Liver (tissue), 3 donors: ENCODE results near the gene KRT71.

Experiments used
- CTCF ChIP-seq: fragments of 150-350 bp; IDR thresholded peaks from 2 replicates; pipeline ENCODE4 v1.5.1; 2017; ENCODE audit warnings: improper control_type of control experiment, low read depth, low read length; ENCODE audit not compliant: missing input control
- FOXA1 ChIP-seq: IDR thresholded peaks from 2 replicates; pipeline ENCODE4 v1.6.1; 2016; ENCODE audit warnings: antibody characterized with exemption
- GABPA ChIP-seq, 2 donors: IDR thresholded peaks in 1 of 2; conservative IDR thresholded peaks in 1 of 2; 2 replicates each; pipeline ENCODE4 v1.6.1; 2016; ENCODE audit warnings: antibody characterized with exemption in 2 of 2, mild to moderate bottlenecking in 1 of 2, moderate library complexity in 1 of 2
- JUND ChIP-seq, 2 donors: IDR thresholded peaks; 2 replicates each; pipeline ENCODE4 v1.6.1; 2016; ENCODE audit warnings: antibody characterized with exemption in 2 of 2
- MAX ChIP-seq: IDR thresholded peaks from 2 replicates; pipeline ENCODE4 v1.6.1; 2016; ENCODE audit warnings: antibody characterized with exemption
- RAD21 ChIP-seq, 2 donors: IDR thresholded peaks; 2 replicates each; pipeline ENCODE4 v1.6.1; 2016; ENCODE audit warnings: antibody characterized with exemption in 2 of 2, mild to moderate bottlenecking in 2 of 2
- REST ChIP-seq: IDR thresholded peaks from 2 replicates; pipeline ENCODE4 v1.6.1; 2016; ENCODE audit warnings: antibody characterized with exemption, mild to moderate bottlenecking
- RXRA ChIP-seq, 2 donors: IDR thresholded peaks; 2 replicates each; pipeline ENCODE4 v1.6.1; 2017 to 2018; ENCODE audit warnings: antibody characterized with exemption in 2 of 2, mild to moderate bottlenecking in 1 of 2
- TAF1 ChIP-seq: conservative IDR thresholded peaks from 2 replicates; pipeline ENCODE4 v1.6.1; 2016; ENCODE audit warnings: antibody characterized with exemption, mild to moderate bottlenecking
- donor health status: healthy.
- donor health status: healthy.

GRCh38 chr12:52600941-52601481 lies 48.1 kb upstream of the KRT71 start, which contains the start of gene KRT72:
- TF ChIP-seq CTCF: no peak
- TF ChIP-seq RAD21 (IDR thresholded peaks at IDR 0.05): no peak
- TF ChIP-seq RXRA (IDR thresholded peaks at IDR 0.05): no peak
- no peak for TF ChIP-seq GABPA (IDR thresholded peaks at IDR 0.05 in 1 of 2, conservative IDR thresholded peaks at IDR 0.05 in 1 of 2)
- no peak for TF ChIP-seq FOXA1
- TF ChIP-seq TAF1: no peak
- no peak for TF ChIP-seq JUND (IDR thresholded peaks at IDR 0.05)
- TF ChIP-seq MAX: no peak
- no peak for TF ChIP-seq REST
